ENCODE data around the gene ANKRD13B.
"Not testable (repeated sequence)": the region's sequence is repeated elsewhere in the genome, so short reads cannot be mapped to it uniquely, and the experiment has no call there.

Gene ANKRD13B

DNA sequence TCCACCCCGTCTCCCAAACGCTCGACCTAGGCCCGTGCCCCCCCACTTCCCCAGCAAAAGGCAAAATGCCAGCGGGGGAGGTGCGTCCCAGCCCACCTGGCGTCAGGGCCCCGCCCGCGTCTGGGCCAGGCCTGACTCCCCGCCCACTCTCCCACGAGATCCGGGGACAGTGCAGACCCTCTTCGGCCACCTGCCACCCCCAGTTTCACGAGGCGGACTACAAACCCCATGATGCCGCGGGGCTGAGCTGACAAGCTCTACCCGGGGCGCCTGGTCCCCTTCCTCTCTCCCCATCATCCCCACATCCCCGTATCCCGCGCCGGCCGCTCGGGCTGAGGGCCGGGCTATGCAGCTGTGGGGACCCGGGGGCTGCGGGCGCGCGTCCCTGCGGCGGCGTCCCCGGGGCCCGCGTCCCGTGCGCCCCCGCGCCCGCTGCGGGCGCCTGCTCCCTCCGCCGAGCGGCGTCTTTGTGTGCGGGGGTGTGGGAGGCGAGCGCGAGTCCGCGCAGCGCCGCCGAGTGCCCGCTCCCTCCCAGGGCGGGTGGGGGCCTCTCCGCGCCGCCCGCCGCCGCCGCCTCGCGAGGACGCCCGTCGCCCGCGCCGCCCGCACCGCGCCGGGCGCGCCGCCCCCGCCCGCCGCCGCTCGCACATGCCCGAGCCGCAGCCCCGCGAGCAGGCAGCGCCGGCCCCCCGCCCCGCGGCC is at the start of gene ANKRD13B:
Gene ANKRD13B (plus strand): TSS at position 283 of the 702 bp plus-strand sequence. CDS start 490 bp downstream, outside the sequence.
- DNase-seq (ENCODE audit: low spot score), result no peak

DNA sequence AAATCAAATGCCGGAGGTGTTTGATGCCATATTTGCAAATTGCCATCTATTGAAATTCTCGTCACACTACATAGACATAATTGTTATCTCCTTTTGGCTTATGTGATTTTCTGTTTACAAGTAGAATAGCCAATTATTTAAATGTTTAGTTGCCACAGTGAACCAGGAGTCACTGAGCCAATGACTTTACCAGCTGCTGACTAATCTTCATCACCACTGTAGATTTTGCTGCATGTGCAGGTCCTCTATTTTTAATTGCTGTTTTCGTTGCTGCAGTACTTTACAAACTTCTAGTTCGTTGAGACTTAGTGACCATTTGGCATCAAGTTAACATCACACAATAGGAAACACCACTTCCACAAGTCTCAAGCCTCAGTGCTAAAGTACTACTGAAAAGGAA is 48.9 kb upstream of the ANKRD13B start:
- DNase-seq (ENCODE audit: low spot score), result no peak

DNA sequence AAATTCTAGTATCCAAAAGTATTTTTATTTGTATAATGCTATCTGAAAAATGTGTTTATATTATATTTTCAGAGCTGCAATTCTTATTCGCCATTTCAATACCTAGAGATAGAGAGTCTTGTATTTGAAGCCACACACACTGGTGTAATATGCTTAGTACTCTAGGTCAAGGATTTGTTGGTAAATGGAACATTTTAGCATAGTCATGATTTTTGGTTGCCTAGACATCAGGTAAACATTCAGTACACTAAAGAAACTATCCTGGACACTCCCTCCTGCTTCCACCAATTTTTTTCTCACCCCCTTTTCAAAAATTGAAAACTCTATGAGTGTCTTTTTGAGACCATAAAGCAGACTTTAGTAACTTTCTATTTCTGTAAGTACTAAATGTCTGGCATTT is 46.8 kb upstream of the ANKRD13B start:
- DNase-seq (ENCODE audit: low spot score), result no peak

DNA sequence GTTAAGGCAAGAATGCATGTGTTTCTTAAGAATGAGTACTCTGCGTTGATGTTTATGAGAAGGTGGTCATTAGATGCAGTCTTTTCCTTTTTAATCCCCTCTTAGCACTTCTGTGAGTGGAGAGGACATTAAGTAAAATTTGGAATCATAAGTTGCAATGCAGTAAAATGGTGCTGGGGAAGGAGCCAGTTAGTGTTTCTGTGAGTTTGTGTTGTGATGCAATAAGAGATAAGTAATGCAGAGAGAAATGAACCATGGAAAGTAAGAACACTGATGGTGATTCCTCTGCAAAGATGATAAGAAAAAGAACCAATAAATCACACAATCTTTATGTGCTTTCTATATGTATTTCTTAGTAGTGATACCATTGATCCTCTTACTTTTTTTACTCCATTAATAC is 46.1 kb upstream of the ANKRD13B start:
- DNase-seq (ENCODE audit: low spot score), result no peak

DNA sequence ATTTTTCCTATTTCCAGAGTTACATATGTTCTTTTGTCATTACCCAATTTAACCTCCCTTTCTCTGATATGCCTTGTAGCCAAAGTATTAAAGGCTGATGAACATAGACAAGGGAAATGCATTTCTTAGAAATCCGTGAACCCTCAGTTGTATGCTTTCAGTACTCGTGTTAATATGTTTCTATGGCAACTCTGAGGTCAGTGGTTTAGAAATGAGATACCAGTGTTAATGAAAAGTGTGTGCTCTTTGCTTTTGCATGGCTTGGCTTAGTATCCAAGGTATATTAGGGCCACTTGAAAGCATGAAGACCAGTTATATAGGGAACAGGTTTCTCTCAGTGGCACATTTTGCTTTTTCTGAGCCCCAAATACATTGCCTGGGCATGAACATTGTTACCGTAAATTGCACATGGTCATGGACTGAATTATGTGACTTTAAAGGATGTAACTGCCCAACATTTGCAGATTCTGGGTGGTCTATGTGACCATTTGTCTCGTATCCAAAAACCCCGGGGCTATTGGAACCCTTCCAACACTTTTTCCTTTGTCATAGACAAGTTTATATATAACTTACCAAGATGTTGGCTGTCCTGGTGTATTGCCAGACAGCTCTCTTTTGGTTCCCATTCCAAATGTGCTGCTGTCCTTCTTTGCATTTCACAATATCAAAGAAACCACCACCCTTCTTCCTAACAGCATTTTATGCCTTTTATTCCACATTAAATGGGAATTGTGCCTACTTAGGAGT is 43.6 kb upstream of the ANKRD13B start:
- DNase-seq (ENCODE audit: low spot score), result no peak

DNA sequence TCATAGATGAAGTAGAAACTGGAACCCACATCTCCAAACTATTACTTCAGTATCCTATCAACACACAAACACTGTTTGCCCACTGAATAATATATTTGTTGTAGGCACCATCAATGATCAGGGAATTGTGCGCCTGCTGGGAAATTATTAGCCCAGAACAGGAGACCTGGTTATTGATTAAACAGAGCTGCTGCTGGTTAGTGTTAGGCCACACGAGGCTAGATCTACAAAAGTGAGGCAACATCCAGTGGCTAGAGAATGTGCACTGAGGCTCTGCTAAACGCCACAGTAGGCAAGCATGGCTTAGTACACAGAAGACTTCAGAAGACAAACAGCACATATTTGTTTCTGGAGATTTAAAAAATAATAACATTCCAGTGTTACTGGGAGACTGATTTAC is 37.1 kb upstream of the ANKRD13B start:
- no peak for DNase-seq (ENCODE audit: low spot score)

DNA sequence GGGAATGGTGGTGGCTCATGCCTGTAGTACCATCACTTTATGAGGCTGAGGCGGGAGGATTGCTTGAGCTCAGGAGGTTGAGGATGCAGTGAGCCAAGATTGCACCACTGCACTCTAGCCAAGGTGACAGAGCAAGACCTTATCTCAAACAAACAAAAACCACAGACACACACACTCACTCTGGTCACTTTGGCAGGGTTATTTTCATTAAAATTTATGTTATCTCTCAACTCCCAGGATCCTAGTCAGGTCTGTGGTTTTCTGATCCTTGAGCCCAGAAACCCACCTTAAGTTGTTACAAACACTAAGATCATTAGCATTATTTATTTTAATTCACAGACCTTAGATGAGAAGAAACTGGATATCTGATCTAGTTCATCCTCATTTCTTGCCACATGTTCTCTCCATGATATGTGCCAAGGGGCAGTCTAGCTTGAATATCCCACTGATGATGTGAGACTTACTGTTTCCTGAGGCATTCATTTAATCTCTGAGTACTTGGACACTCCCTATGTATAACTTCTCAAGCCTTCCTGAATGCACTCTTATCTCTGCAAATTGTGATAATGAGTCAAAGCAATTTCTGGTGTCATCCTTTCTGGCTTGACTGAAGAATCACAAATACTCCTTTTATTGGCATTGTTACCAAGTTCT is 35.7 kb upstream of the ANKRD13B start:
- DNase-seq (ENCODE audit: low spot score), result no peak

DNA sequence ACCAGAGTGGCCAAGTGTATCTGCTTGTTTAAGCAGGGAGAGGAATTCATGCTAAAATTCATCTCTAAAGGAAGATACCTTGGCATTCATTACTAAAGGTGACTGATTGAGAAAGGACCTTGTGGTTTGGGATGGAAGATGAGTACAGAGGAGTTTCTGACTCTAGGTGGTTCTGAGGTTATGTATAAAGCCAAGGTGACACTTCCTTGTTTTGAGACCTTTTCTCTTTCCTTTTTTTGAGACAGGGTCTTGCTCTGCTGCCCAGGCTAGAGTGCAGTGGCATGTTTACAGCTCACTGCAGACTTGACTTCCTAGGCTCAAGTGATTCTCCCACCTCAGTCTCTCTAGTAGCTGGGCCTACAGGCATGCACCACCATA is 35.2 kb upstream of the ANKRD13B start:
- DNase-seq (ENCODE audit: low spot score), result no peak

DNA sequence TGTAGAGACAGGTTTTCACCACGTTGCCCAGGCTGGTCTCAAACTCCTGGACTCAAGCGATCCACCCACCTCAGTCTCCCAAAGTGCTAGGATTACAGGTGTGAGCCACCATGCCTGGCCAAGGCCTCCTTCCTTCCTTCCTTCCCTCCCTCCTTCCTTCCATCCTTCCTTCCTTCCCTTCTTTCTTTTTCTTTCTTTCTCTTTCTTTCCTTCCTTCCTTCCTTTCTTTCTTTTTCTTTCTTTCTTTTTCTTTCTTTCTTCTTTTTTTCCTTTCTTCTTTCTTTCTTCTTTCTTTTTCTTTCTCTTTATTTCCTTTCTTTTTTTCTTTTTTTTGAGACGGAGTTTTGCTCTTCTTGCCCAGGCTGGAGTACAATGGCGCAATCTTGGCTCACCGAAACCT is 34.8 kb upstream of the ANKRD13B start:
- DNase-seq (ENCODE audit: low spot score), result not testable (repeated sequence)

DNA sequence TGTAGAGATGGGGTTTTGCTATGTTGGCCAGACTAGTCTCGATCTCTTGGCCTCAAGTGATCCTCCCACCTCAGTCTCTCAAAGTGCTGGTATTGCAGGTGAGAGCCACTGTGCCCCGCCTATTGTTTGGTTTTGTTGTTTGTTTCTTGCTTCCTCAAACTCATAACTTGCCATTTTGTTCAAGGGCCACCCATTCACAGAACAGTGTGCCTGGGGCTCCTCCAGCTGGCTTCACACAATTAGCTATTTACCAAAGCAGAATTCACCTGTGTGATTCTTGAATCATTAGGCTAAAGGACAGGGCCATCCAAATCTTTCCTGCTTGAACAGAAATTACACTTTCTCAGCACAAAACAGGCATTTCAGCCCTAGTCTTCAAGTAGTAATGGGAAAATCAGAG is 33.3 kb upstream of the ANKRD13B start:
- DNase-seq (ENCODE audit: low spot score), result no peak

DNA sequence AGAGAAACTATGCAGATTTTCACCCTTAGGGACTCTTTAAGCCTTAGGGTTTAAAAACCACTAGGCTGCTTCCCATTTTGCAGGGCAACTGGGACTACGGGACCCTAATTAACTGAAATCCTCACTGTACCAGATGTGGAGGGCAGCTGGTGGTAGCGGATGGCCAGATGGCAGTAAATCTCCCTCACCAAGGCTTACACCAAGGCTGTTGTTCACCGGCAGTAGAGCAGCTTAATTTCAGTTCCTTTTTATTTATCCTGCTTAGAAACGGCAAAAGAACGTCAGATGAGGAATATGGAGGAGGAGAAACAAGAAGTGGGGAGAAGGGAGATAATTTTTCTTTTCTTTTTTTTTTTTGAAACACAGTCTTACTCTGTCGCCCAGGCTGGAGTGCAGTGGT is 32.6 kb upstream of the ANKRD13B start:
- DNase-seq (ENCODE audit: low spot score), result no peak

DNA sequence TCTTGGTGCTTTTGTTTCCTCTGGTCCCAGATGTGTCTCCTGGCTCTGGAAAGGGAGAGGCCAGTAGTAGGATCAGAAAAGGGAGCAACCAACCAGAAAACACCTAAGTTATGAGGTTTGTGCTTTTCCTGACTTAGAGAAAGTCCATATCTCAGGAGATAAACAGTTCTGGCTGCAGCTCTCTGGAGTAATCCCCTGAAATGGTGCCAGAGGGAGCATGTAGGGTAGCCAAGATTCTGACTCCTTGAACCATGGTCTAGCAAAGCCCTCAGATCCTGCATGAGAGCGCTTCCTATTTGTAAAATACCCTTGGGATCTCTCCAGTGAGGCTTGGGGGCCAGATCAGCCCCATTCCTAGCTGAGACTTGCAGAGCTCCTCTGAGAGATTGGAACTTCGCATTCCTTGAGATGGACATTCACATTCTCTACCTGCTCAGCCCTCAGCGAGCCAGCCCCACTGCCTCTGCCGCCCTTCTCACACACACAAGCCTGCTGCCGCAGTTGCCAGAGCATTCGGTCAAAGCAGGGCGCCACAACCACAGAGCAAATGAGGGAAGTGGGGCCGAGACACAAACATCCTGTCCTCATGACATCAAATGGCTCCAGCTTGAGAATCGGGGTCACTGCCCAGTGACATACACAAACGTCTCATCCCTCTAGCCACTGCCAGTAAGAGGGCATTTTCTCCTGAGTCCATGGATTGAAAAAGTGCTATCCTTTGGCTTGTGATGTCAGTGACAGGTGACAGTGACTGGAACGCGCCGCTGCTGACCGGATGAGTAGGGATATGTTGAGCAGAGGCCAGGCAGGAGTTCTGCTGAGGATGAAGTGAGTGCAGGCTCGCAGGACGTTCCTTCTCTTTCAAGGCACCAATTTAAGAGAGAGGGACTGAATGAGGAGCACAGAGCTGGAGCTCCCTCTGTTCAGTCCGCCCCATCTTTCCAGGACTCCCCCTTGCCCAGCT is 31.1 kb upstream of the ANKRD13B start:
- no peak for DNase-seq (ENCODE audit: low spot score)

DNA sequence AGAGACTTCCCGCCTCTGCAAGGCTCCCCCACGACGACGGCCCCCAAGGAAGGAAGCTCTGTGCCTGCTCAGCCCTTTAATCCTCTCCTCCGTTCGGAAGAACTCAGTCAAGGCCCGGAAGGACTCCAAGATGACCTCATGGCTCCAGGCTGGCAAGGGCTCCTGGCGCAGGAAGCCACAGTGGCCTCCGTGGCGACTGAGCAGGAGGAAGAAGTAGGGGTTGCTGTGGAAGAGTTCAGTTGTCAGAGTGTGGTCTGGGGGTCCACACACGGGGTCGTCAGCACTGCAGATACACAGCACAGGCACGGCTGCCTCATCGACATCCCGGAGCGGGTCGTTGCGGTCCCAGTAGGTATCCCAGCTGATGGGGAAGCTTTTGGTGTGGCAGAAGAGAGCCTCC is 30.3 kb upstream of the ANKRD13B start:
- no peak for DNase-seq (ENCODE audit: low spot score)

DNA sequence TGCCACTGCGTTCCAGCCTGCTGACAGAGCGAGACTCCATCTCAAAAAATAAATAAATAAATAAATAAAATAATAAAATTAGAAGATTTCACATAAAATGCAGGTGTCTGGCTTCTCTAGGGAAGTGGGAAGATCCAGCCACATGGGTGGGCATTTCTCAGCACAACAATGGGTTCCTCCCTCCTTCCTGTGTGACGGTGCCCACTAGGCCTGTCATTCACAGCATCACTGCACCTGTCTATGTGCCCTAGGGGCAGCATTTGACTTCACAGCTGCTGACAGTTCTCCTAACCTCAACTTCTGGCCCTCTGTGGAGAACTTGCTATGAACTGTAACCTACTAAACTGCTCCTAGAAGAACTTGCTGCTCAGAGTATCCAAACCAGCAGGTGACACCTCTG is 29.1 kb upstream of the ANKRD13B start:
- DNase-seq (ENCODE audit: low spot score), result no peak

DNA sequence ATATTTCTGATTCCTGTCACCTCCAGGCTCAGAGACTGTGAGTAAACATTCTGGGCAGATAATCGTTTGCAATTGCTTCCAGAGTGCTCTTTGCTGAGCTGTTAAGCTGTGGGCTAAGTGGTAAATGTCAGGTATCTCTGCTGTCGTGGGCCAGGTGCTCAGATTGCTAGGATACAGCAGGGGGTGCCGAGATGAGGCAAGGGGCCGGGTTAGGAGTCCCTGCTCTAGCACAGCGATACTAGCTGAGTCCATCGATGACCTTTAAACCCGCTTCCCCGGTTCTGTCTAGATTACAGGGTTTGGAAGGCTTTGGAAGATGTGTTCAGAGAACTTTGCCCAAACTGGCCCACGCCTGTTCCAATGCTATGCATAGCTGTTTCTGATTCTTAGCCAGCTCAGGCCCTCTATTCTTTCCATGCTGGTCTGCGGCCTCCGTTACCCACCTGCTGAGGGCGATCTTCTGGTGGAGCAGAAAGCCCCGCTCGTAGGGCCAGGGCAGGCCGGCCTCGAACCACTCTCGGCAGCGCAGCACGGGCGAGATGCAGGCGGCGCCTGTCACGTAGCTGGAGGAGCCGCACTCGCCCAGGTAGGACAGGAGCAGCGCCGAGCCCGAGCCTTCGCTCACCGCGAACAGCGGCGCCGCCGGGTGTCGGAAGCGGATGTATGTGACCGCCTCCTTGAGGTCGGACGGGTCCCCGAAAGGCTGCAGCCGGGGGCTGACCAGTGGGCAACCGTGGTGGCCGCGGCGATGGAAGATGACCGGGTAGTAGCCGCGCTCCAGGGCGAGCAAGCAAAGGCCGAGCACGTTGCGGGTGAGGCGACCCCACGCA is 27.1 kb upstream of the ANKRD13B start:
- no peak for DNase-seq (ENCODE audit: low spot score)

DNA sequence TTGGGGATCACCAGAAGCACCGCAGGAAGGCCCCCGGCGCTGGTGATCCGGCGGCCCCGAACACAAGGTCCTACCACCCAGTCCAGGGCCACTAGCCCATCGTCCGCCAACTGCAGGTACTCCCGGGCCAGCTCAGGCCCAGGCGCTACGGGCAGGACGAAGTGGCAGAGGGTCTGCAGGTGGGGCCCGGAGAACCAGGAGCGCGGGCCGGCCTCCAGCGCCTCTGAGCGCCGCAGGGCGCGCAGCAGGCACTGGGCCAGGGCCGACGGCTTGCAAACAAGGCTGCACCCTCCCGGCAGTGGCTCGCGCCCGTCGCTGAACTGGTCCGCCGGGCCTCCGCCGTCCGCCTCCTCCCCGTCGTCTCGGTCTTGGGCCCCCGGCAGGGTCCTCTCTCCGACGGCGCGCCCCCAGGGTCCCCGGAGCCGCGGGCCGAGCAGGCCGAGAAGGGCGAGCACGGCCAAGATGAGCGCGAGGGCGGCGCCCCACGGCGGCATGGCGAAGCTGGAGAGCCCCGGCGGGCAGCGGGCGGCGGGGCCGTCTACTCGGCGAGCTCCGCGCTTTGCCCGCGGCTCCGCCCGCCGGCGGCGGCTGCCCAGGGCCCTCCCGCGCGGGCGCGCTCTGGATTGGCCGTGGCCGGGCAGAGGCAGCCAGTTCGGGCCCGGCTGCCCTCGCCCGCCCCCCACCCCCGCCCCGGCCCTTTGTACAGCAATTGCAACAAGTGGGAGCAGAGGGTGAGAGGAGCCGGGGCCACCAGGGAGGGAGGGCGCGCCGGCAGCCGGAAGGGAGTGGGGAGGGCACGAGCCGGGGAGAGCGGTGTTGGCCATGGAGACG is 26.2 kb upstream of the ANKRD13B start, which contains the start of gene ABHD15:
Gene ABHD15 (minus strand): TSS at position 565 of the 831 bp plus-strand sequence. CDS start 71 bp downstream, at position 494.
- no peak for DNase-seq (ENCODE audit: low spot score)

DNA sequence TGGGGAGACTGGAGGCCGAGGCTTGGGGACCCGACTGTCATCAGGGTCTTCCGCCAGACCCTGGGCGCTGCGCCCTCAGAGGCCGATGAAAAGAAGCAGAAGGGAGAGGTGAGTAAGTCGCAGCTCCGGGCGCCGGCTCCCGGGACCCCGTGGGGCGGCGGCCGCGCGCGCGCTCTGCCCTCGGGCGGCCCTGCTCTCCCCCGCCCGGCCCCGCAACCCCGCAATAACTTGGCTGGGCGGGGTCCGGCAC is 25.7 kb upstream of the ANKRD13B start:
- no peak for DNase-seq (ENCODE audit: low spot score)

DNA sequence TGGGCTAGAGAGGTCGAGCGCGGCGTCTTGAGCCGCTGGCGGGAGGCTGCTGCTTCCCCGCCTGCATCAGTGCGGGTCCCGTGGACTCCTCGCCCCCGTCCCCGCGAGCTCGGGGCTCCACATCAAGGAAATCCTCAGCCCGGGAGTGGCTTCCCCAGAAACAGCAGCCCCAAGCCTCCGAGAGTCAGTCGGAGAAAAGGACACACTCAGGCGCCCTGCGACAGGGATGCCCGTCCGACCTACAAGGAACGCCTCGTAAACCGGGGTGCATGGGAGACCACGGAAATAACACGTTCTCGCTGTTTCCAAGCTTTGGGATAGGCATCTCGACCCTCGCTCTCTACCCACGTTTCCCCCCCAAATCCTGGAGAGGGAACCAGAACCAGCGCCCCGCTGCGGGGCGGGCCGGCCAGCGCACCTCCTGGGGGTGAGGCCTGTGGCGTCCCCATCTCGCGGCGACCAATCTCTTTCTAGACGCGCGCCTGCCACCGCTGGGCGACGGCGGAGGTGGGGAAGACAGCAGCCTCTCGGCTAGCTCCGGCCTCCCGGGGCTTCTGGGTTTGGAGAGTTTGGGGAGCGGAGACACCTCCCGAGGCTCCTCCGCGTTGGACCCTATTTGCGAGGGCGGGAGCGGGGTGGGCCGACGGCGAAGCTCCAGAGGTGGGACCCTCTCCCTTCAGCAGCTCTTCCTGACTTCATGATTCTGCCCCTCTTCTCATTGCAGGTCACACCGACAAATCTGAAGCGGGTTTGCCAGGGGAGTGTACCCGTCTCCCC is 25.2 kb upstream of the ANKRD13B start:
- DNase-seq (ENCODE audit: low spot score), result no peak
